Fibroblast of skin of scalp (primary cell): ENCODE data around the gene CEP164.
A peak's percentile ranks its signal among the peaks of the same experiment; 100 is the strongest.
"Not testable (repeated sequence)": the region's sequence is repeated elsewhere in the genome, so short reads cannot be mapped to it uniquely, and the experiment has no call there.

Source experiments
- DNase-seq: peaks from one replicate; pipeline ENCODE4 v3.0.0-alpha.2; 2013

Gene CEP164

GRCh38 chr11:117443266-117444186 is 115.9 kb downstream of the CEP164 start:
- peak; percentile 31 for DNase-seq

- DNase-seq = no peak
Measured at GRCh38 chr11:117444256-117444655, 116.6 kb downstream of the CEP164 start.

GRCh38 chr11:117444711-117445658 is 117.3 kb downstream of the CEP164 start:
- DNase-seq = peak; percentile 5

GRCh38 chr11:117449111-117449693 is 121.5 kb downstream of the CEP164 start:
- DNase-seq = no peak

- DNase-seq = no peak
Measured at GRCh38 chr11:117453886-117454563, 126.4 kb downstream of the CEP164 start.

- no peak for DNase-seq
Measured at GRCh38 chr11:117454564-117454917, 126.9 kb downstream of the CEP164 start.

GRCh38 chr11:117456027-117456720 is 128.5 kb downstream of the CEP164 start:
- DNase-seq = no peak

- DNase-seq = not testable (repeated sequence)
Measured at GRCh38 chr11:117456721-117457029, 129.0 kb downstream of the CEP164 start.

- DNase-seq = no peak
Measured at GRCh38 chr11:117457031-117457785, 129.6 kb downstream of the CEP164 start.

- no peak for DNase-seq
Measured at GRCh38 chr11:117457835-117458234, 130.2 kb downstream of the CEP164 start.

GRCh38 chr11:117458275-117459122 is 130.8 kb downstream of the CEP164 start:
- DNase-seq = no peak

GRCh38 chr11:117459123-117459978 is 131.7 kb downstream of the CEP164 start:
- DNase-seq = no peak

- DNase-seq = no peak
Measured at GRCh38 chr11:117459979-117460300, 132.3 kb downstream of the CEP164 start.

GRCh38 chr11:117461396-117462182 is 133.9 kb downstream of the CEP164 start:
- DNase-seq = no peak

- no peak for DNase-seq
Measured at GRCh38 chr11:117462183-117462863, 134.7 kb downstream of the CEP164 start.

- no peak for DNase-seq
Measured at GRCh38 chr11:117462864-117463247, 135.2 kb downstream of the CEP164 start.
